GM18508 (cell line): ENCODE measurements around the gene FAM222A.

Experiments
- ATAC-seq: cut with Tn5 transposase; IDR thresholded peaks from one replicate; pipeline ENCODE4 v1.9.1; 2021; ENCODE audit warnings: moderate number of reproducible peaks; ENCODE audit not compliant: insufficient read depth, unreplicated experiment

FAM222A gene

DNA sequence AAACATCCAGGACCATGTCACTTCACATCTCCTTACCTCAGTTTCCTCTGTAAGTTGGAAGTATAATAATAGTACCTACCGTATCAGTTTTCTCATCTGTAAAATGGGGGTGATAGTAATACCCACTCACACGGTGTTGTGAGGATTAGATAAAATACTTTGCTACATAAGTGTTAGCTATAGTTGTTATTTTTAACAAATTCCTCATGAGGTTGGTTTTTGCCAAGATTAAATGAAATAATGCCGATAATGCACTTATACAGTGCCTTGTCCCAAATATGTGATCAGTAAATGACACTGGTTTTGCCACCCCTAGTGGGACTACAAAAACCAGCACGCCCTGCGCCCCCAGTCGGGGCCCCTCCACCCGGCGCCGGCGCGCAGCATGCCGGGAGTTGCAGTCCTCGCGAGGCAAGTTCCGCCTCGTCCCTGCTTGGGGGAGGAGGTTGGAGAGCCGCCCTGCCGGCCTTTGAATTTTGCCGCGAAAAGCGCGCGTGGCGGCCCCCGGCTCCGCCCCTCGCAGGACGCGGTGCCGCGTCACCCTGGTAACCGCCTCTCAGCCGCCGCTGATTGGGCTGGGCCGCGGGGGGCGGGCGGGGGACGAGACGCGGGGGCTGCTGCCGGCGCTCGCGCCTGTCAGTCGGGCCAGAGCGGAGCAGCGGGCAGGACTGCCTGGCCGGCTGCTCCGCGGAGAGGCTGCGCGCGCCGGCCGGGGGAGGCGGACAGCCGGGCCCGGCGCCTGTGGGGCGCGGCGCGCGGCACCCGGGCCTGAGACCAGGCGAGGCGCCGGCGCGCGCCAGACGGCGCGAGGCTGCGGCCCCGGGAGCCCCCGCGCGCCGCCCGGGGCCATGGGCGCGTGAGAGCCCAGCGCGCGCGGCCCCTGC lies at the start of gene FAM222A:
Gene FAM222A, plus strand, starts transcription at position 639 of the 884 bp plus-strand sequence. CDS start 30,322 bp downstream, outside the sequence.
- peak; percentile 68 for ATAC-seq

DNA sequence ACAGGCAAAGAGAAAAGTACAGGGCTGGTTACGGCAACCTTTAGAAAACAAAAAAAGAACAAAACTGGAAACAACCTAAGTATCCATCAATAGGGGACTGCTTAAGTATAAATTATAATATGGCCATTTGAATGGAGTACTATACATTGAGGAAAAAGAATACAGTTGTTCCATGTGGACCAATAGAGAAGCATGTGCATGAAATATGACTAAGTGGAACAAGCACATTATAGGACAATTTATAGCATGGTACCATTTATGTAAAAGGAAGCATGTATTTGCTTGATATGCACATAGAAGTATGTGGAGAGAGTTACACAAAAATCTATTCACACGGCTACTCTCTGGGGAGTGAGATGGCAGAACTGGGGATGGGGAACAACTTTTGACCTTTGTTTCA lies 49.2 kb upstream of the FAM222A start:
- no peak for ATAC-seq

DNA sequence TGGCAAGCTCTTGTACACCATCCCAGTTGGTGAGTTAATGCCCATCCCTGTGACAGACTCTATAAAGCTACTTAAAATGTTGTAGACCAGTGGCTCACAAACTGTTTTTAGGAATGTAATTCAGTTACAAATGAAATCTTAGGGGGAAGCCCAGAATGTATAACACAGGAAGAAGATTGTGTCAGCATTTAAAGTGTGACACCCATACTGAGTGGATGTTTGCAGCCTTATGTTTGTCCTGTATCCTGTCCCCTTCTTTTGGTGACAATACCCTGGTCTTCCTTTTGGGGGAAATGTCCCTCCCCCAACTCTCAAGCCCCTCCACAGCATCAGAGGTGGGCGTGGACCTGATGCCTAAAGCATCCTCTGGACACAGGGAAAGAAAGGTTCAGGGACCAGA lies 47.6 kb upstream of the FAM222A start:
- no peak for ATAC-seq

DNA sequence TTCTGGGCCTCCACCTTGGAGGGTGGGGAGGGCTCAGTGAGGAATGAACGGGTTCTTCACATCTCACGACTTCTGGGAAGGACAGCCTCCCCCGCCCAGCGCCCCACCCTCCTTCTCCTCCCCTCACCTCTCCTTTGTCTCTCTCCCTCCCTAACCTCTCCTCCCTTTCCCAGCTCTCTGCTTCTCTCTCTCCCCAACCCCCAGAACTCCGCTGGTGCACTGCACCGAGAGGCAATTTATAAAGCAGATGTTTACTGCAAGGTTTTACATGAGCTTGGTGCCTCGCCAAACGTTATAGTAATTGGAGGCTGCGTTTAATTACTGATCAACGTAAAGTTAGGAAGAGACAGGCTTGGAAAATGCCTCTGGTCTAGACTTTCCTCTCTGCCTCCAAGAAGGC lies 42.9 kb upstream of the FAM222A start:
- ATAC-seq, result no peak

DNA sequence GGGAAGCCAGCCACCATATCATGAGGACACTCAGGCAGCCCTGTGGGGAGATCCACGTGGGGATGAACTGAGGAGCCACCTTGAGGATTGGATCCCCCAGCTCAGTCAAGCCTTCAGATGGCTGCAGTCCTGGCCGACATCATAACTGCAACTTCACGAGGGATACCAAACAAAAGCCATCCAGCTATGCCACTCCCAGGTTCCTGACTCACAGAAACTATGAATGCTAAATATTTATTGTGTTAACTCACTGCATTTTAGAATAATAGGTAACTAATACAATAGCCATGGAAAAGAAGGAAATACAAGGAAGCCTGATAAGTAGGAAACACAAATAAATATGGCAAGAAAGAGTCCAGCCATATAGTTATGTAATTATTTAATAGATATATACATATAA lies 42.1 kb upstream of the FAM222A start:
- ATAC-seq, result no peak

DNA sequence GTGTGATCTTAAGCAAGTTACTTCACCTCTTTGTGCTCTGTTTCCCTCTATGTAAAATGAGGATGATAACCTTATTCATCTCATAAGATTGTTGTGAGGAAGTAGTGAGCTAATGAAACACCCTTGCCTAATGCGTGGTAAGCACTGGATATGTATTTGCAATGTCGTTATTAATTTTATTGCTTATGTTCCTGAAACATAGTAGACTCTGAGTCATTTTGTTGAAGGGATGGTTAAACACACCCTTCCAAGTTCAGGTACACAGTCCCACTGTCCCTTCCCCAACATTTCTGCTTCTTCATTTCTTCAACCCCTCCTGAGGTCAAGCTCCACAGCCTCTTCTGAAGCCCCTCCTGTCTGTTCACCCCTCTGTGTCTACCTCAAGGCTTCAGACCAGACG lies 40.2 kb upstream of the FAM222A start:
- no peak for ATAC-seq

DNA sequence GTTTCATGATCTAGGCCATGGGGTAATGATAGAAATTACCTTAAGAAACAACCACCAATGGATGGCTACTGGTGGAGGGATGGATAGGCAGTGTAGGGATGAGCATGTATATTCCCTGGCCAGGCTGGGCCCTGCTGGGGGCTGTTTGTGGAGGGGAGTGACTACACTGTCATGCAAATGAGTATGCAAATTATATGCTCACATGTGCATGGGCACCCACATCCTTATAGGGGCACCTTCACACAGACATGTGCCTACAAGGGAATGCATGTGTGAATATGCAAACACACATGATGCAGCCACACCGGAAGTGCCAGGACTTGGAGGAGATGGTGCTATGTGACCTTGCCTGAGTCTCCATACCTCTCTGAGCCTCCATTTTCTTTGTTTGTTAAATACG lies 39.7 kb upstream of the FAM222A start:
- ATAC-seq, result no peak

DNA sequence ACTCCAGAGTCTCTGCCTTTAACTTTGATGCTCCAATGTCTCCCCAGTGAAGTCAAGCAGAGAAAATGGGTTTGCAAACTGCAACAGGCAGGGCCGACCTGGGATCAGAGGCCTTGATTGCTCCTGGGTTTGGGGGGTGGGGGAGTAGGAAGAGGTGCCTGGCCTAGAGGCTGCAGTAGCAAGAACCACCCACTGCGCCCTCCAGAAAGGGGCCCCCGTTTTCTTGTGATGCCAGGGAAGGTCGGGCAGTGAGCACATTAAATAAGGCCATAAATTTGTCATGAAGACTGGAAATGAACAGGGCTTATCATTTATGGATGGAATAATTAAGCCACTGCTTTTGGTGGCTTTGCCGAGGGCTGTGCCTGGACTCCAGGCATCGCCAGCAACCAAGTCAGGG lies 38.2 kb upstream of the FAM222A start:
- no peak for ATAC-seq

DNA sequence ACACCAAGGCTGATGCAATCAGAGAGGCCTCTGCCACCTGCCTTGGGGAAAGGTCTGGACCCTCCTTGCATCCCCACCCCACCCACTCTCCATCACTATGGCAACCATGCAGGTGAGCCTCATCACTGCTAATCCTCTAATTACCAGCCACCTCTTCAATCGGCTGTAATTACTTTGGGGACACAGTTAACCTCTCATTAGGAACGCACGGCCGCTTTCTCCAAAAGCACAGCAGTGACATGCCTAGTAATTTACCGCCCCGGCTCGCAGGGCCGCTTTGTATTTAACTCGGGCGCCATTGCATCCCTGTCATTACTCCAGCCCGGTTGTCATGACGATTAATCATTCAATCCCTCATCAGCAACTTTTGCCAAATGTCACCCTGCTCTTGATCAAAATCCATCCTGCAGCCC lies 36.3 kb upstream of the FAM222A start:
- no peak for ATAC-seq

DNA sequence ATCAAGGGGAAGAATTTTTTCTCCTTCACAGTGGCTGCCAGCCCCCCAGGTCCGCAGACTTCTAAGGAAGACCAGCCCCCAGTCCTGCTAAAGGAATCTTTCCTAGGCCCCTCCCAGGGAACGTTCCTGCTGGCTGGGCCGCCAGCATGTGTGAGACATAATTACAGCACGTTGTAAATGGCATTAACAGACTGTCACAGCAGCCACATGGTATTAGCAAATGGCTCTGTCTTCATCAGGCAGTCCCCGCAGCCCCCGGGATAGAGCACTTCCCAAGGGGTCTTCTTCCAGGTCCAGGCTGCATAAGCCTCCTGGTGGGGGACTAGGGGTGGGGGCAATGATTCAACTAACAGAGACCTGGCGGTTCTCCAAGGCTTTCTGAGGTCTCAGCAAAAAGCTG lies 34.9 kb upstream of the FAM222A start:
- no peak for ATAC-seq

DNA sequence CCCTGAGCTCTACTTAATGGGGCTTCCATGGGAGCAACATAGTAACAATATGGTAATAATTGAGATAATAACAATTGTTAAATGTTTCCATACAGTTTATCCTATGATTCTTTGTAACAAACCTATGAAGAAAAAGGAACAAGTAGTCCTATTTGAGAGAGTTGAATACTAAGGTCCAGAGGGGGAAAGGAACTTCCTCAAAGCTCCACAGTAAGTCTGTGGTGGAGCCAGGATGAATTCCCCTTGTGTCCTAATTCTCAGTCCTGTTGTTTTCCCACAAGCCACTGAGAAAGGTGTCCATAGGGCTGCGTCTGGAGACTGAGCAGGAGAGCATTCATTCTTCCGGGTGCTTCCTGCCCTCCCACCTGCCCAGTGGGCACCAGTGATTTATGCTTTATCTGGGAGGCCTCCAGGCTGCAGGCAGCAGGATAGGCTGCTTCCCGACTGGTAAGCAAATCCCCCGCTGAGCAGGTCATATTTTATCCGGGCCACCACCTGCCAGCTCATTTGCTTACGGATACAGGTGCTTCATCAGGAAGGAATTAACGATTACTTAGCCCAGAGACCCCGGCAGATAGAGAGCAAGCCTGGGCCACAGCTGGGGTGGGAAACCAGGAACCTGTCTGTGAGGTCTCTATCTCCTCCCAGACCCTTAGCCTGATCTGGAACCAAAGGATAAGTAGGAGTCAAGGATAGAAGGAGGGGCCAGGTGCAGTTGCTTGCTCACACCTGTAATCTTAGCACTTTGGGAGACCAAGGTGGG lies 33.9 kb upstream of the FAM222A start:
- ATAC-seq, result no peak

DNA sequence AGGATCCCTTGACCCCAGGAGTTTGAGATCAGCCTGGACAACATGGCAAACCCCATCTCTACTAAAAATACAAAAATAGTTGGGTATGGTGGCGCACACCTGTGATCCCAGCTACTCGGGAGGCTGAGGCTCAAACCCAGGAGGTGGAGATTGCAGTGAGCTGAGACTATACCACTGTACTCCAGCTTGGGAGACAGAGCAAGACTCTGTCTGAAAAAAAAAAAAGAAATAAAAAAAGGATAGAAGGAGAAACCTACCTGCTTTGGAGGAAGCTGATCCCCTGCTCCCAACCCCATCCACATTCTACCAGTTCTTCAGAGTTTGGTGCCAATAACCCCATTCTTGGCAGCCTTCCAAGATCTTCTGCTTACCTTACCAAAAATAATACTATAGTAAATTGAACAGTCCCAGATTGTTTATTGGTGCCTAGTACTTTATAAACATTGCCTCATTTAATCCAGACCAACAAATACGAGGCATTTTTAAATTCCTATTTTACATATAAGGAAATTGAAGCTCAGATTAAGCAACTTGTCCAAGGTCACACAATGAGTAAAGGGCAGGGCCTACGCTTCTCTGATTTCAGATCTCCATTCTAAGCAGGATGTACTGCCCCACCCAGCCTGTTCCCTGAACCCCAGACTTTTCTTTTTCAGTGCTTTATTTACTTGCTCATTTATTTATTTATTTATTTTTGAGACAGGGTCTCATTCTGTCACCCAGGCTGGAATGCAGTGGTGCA lies 33.2 kb upstream of the FAM222A start:
- ATAC-seq, result no peak

DNA sequence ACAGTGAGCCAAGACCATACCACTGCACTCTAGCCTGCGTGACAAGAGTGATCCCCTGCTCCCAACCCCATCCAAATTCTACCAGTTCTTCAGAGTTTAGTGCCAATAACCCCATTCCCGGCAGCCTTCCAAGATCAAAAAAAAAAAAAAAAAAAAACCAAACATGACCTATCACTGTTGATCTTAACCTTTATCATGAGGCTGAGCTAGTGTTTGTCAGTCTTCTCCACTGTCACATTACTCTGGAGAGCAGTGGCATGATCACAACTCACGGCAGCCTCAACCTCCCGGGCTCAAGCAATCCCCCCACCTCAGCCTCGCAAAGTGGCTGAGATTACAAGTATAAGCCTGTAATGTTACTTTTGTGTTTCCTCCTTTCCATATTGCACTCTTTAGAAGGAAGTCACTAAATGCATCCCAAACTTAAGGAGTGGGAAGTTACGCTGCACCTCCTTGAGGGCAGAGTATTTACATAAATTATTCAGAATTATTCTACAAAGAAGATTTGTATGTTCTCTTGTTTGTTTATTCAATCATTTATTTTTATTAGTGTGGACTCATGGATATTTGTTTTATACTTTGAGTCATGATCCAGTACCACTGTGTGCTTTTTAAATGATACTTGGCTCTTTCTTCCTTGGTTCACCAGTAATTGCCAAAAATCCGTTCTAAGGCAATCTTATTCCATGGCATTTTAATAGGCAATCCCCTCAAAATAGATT lies 31.5 kb upstream of the FAM222A start:
- ATAC-seq, result no peak

DNA sequence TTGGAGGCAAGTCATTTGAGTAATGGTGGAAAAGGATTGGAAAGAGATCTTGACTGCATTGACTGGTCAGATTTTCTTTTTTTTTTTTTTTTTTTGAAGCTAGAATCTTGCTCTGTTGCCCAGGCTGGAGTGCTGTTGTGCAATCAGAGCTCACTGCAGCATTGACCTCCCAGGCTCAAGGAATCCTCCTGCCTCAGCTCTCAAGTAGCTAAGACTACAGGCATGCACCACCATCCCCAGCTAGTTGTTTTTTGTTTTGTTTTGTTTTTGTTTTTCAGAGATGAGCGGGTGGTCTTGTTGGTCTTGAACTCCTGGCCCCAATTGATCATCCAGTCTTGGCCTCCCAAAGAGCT lies 30.9 kb upstream of the FAM222A start:
- ATAC-seq, result no peak

DNA sequence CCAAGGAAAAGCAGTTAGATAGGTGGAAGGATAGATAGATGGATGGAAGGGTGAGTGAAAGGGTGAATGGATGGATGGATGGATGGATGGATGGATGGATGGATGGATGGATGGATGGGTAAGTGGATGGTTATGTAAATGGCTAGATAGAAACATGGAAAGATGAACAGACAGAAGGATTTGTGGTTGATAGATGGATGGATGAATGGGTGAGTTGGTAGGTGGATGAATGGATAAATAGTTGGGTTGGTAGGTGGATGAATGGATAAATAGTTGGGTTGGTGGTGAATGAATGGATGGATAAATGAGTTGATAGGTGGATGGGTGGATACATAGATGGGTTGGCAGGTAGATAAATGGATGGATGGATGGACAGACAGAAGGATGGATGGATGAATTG lies 30.3 kb upstream of the FAM222A start:
- ATAC-seq, result no peak

DNA sequence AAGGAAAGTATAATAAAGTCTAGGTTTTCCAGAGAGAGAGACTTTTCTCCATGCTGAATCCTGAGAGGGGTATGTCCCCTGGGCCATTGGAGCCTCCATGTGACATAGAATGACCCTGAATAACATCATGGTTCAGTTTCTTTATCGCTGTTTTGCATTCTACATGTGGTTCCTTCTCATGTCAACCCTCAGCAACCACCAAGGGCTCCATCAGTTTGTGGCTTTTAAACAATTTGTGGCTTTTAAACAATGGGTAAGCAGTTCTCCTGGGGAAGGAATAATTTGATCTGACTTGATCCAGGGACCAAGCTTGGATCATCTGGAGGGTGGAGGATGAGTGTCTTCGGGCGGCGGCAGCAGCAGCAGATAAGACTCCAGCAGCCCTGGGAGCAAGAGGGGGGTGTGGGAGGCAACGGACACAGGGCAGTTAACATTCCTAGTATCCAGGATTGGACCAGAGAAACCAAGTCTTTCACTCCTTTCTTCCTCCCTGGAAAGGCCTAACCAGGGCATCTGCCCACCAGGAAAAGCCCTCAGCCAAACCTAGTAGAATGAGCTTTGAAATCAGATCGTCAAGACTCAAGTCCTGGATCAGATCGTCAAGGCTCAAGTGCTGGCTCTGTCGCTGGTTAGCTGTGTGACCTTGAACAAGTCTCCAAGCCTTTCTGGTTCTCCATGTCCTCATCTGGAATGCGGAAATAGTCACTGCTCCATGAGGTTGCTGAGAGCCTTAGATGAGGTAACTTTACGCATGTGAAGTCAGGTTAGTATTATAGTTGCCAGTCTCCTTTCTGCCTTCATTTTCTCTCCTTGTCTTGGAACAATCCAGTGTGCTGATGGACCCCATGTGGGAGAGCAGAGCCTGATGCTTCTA lies 27.8 kb upstream of the FAM222A start:
- ATAC-seq, result no peak

DNA sequence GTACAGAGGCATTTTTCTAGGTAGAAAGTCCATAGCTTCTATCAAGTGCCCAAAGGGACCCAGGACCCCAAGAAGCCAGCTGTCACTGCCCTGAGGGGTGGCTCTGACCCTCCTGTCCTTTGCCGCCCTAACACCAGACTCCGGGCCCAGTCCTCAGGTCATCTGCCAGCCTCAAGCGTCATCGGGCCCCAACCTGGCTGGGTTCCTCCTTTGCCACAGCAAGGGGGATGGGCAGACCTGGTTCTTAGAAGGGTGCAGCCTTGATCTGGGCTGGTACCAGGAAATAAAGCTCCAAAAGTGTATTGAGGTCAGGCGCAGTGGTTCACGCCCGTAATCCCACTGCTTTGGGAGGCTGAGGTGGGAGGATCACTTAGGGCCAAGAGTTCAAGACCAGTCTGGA lies 27.1 kb upstream of the FAM222A start:
- no peak for ATAC-seq

DNA sequence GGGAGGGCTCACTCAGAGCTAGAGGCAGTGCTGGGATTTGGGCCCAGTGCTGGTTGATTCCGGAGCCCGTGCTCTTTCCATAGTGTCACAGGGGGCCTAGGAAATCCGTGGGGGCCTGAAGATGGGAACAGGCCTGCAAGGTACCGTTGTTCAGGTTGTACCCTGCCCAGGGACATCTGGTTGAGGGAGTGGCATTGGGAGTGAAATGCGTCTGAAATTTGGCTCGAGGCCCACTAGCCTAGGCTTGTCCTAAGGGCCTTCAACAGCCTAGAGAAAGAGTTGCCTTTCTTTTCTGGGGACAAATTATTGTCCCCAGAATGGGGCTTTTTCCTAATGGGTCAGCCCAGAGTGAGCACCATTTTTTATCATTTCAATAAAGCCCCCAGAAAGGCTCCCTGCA lies 26.4 kb upstream of the FAM222A start:
- no peak for ATAC-seq

DNA sequence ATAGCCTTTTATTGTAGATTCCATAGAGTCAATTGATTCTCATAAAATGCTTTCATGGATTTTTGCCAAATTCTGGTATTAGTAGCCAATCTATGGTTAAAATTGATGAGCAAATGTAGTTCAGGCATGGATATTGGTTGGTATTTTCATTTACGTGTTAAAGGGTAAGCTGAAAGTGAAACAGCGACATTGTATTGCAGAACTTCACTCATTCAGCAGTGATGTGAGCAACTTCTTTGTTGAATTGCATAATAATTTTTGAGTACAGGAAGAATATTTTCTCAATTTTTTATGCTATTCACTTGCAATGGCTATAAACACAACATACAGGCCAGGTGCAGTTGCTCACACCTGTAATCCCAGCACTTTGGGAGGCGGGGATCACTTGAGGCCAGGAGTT lies 24.2 kb upstream of the FAM222A start:
- no peak for ATAC-seq
